NCI-H510A (cell line): ENCODE results near the gene CD164L2.
"Not testable (repeated sequence)": the region's sequence is repeated elsewhere in the genome, so short reads cannot be mapped to it uniquely, and the experiment has no call there.

ENCODE experiments used
- DNase-seq: peaks from one replicate; lab custom pipeline; 2025; lab: John Stamatoyannopoulos, UW

The CD164L2 gene

DNA sequence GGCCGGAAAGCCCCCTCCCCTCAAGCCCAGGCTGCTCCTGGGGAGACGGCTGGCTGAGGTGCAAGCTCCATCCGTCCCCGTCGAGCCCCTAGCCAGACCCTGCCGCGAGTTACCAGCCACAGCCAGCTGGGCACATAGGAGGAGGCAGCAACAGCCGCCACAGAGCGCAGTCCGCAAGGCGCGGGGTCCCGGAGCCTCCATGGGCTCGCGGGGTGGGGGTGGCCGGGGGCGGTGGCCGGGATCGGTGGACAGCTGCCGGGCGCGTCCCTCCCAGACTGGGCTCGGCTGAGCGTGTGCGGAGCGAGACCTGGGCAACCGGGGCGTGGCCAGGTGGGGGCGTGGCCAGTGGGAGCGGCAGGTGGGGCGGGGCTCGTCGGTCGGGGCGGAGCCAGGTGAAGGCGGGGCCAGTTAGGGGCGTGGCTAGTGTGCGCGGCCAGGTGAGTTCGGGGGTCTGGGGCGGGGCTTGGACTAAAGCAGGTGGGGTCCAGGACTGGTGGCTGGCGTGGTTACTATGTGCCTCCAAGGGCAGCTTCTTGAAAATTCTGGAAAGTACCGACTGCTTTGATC lies at the start of gene CD164L2:
Gene CD164L2 (minus strand): TSS at position 295 of the 567 bp plus-strand sequence. CDS start 94 bp downstream, at position 201.
- DNase-seq: no peak

DNA sequence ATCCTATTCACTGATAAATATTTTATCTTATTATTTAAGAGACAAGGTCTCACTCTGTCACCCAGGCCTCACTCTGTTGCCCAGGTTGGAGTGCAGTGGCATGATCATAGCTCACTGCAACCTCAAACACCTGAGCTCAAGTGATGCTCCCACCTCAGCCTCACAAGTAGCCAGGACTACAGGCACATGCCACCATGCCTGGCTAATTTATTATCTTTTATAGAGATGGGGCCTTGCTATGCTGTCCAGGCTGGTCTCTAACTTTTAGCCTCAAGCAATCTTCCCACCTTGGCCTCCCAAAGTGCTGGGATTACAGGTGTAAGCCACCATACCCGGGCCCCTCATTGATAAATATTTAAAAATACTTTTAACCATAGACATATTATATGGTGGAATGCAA lies 49.6 kb upstream of the CD164L2 start:
- not testable (repeated sequence) for DNase-seq

DNA sequence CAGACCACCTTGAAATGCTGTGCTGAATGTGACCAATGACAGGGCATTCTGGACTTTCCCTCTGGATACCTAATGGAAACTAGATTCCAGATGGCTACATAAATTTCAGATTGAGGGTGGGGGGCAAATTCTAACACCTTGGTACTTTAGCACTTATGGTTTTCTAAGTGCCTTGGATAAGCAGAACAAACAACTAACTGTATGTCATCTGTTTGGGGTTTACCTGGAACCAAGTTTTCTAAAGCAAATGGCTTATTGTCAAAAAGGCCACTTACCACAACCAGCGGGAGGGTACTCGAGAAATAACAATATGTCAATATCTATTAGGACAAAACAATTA lies 48.4 kb upstream of the CD164L2 start:
- no peak for DNase-seq

DNA sequence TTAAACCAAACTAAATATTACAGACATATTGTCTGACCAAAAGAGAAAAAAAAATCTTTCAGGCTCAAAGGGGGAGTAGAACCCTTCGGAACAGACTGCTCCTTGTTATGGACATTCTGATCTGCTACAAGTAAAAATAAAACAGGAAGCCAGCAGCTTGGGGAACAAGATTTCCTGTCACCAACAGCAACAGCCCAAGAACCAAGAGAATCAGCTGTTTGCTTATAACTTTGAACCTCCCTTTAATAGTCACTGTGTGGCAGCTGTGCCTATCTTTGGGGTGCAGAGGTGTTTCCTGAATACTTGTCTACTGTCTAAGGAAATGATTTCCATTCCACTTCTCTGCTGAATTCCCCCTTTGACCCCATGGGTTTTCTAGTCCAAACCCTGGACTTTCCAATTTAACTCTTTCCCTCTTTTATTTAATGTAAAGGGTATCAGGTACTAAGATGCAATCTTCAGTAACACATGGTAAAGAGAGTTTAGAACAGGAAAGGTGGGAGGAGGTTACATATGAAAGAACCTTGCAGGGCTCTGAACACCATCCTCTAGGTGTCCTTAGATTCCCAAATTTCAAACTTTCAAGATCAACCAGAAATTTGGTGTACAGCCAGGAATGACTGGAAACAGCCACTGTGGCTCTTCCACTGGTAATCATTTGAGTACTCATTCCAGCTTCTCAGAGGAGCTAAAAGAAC lies 47.9 kb upstream of the CD164L2 start:
- no peak for DNase-seq

DNA sequence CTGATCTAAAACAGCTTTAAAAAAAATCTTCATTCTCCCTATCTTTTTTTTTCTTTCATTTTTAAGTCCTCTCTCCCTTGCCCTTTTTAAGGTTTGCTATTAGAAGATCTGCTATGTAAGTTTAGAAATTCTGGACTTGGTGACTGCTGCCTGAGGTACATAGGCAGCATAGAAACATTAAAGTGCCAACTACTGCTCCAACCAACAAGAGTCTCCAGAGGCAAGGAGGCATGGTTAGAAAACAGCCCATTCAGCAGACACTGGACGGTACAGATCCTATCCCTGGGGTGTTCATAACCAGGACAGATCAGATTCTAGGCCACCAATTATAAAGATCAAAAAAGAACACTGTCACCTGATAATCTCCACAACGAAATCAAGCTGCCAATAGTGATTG lies 45.9 kb upstream of the CD164L2 start:
- no peak for DNase-seq

DNA sequence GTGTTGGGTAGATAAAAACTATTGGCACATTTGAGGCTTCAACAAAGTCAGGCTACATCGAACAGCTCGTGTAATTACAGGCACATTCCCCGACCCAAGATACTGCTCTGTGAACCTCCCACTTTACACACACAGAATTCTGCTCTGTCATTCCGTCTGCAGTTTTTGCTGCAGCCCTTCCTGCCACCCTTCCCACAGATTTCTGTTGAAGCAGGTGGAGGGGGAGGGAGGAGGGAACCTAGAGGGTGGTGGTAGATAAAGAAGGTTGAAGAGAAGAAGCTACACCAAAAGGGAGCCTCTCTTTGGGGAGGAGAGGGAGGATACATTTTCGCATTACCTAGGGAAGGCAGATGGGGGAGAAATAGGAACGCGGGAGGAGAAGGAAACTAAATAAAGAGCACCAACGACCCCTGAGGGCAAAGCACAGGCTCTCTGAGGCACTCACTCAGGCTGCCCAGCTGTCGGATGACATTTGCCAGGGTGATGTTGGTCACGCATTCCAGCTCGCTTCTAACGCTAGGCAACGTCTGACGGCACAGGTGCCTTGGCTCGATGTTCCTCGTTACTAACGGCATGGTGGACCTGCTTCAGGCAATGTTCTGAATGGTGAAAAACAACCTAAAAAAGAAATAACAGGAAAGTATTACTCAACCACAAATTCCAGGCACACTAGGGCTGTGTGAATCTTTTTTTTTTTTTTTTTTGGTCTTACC lies 45.3 kb upstream of the CD164L2 start:
- DNase-seq: no peak

DNA sequence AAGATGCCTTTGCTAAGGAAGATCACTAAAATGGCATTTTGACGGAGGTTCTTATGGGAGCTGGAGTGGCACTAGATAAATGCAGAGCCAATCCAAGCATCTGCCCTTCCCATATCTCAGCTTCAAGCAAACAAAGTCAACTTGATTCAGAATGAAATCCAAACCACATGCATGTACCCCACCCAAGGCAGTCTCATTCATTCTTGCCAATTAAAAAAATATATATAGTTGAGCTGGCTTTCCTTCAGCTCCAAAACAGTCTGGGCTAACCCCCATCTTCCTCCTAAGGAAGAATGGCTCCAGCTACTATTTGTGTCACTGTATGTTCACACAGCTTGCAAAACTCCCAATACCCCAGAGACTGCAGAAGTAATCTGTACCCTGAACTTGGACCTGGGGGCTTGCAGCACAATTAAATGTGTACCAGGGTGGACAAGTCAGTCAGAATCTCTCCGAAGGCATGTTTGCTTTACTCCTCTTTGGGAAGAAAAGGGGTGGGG lies 44.7 kb upstream of the CD164L2 start:
- no peak for DNase-seq

DNA sequence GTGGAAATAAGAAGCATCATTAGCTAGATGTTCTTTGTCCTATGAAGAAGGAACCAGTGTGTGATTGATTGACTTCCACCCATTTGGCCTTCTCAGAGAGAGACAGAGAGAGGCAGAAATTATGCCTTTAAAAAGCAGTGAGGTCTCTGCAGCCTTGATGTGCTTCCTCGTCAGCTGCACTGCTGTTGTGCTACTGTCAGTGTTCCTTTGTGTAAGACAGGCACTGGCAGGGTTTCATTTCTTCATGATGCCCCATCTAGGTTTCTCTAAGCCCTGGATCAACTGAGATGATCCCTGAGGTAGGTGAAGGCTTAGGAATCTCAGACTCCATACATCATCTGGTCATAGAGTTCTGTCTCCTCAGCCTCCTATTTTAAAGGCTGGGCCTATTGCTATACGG lies 44.2 kb upstream of the CD164L2 start:
- no peak for DNase-seq

DNA sequence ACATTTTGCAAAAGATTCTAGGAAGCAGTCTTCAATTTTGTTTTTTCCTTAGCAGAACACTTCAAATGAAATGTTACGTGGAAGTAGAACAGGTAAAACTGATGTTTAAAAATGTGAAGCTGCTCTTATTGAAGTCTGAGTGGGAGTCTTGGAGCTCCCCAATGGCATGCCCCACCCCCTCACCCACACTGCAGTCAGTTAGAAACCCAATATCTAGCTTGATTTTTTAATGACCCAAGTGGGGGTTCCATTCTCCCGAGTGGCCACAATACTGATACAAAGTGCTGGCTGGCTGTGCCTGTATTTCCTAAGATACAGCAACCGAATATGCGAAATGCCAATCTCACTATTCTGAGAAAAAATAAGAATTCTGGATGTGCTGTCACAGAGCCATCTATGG lies 40.6 kb upstream of the CD164L2 start:
- DNase-seq: no peak

DNA sequence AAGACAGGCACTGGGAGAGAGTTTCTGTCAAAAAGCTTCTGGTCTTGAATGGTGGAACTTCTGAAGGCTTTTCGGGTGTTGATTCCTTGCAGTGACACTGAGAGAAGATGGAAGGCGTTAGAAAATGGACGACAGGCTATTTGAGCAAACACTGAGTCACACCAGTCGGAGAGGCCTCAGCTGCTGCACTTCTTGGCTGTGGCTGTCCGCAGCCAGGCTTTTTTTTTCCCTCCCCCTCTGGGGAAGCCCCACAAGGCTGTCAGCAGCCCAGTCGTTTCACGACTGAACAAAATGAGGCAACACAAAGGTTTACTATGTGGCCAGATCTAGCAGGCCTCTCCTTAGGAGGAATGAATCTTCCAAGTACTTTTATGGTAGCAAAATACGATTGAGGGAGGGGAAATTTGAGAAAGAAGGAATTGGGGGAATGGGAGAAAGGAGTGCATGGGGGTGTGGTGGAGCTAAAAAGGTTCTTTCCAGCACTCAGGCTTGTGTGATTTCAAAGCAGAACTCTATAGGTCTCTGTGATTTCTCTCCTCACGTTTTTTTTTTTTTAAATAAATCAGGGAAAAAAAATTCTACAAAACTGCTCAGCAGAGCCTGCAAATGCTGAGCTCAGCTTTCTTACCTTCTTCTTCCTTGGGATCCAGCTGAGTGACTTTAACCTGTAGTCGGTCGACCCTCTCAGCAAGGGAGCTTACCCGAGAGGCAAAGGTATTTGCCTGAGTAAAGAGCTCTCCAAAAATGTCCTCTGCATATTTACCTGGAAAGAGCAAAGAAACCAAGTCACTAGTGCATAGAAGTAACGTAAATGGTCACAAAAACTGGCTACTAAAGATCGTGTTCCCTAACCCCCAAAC lies 35.4 kb upstream of the CD164L2 start:
- no peak for DNase-seq

DNA sequence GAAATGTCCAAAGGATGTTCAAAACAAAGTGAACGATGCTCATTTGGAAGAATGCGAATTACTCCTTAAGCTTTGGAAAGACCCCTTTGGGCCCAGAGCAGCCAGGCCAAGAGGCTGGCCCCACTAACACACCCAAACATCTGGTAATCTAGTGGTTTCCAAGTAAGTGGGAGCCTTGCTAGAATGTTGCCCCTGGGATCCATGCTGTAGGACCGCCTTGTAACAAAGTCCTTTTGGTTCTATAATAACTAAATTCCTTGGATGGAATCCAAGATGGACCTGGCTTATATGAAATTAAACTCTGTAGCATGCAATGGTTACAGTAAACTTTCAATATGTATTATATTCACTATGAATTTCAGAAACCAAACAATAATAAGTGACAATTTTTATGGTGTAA lies 34.6 kb upstream of the CD164L2 start:
- DNase-seq: no peak

DNA sequence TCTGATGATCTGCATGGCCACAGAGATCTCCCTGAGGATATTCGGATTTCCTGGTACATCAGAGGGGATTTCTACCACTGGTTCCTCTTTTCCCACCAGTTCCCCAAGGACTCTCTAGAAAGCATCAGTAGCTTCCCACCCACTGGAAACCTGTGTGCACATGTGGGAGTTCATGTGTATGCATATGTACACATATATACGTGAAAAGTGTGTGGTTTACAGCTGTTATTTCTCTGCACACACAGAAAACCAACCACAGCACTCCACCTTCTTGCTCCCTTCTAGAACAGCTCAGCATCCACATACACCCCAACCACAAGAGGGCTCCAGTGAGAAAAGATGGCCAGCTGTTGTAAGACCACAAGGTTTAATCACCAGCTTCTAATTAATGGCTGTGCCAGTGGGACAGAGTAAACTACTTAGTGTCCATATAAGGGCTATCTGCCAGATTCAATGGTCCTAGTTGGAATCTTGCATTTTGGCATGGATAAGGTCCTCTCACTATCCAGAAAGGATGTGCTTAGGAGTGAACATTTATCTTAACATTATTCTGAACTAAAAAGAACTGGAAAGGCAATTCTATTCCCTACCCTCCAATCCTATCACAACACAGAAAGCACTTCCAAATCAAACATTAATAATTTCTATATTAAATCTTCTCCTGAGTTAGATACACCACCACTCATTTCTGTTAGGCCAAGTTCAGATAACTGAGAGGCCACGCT lies 33.4 kb upstream of the CD164L2 start:
- no peak for DNase-seq

DNA sequence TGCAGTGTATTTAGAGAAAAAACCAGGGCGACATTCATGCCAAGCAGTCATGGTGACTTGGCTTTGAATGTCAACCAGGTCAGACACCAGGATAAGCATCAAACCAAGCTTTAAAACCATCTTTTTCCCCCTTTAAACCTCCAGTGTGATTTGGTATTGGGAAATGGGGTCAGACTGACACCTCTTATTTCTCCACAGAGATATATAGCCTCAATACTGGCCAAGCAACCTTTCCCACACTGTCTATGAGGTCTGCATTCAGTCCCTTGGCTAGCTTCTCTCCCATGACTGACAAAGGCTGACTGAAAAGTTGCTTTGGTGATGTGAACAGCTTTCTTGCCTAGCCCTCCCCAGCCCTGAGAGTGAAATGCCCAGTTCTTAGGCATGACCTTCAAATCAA lies 31.0 kb upstream of the CD164L2 start:
- no peak for DNase-seq

DNA sequence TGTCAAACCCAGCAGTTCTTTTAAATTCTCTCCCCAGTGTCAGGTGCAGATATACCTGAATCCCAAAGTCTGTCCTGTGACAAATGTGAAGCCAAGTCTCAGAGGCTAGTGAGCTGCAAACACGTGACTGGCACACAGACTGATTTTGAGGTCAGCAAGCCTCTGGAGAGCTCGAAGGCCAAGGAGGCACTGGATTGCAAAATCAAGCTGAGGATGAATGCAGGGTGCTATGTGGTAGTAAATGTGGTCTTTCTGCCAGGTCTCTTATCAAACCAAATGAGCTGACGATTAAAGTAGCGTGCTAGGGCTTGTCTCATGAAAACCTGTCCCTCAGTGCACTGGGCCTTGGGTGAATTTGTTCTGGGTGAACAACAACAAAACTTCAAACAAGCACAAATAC lies 29.9 kb upstream of the CD164L2 start:
- no peak for DNase-seq

DNA sequence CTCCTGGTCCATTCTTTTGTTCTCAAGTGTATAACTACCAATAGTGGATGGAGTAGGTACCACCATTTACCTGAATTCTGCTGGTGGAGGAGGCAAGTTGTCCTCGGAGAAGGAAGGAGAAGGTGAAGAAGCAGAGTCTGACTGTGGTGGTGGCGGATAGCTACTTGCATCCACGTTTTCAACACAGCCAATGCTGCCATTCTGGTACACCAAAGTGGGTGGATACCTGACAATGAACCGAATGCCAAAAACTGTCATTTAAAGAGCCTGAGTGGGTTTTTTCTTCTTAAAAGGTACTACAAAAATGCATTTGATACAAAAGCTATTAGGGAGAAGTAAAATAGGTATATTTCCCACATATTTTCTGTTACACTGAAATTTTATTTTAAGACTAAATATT lies 29.4 kb upstream of the CD164L2 start:
- DNase-seq: no peak

DNA sequence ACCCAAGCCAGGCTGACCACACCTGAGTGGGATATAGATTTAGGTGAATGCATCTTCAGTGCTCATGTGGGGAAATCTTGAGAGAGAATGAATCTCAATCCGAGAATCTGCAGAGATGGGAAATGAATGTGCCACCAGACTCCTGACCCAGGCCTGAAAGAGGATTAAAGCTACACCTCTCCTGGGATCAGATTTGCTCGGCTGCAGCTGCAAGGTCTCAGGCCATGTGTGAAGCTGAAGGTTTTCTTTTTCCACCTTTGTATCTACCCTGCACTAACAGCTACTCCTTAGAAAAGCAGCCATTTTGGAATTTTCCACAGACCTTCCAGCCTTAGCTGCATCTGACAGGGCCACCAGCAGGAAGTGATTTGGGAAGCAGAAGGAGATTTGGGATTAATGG lies 27.6 kb upstream of the CD164L2 start:
- DNase-seq: no peak

DNA sequence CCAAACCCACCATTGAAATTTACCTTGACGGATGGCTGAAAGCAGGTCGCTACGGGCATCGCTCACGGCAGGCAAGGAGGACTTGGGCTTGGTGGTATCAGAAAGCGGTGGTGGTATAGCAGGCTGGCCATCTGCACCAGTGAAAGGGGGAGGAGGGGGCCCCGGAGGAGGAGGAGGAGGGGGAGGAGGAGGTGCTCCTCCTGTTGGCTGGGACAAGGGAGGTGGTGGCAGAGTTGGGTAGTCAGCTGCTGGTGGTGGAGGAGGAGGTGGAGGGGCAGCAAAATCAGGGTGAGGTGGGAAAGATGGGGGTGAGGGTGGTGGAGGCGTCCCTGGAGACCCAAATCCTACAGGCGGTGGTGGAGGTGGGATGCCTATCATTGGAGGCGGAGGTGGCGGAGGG lies 26.5 kb upstream of the CD164L2 start:
- no peak for DNase-seq

DNA sequence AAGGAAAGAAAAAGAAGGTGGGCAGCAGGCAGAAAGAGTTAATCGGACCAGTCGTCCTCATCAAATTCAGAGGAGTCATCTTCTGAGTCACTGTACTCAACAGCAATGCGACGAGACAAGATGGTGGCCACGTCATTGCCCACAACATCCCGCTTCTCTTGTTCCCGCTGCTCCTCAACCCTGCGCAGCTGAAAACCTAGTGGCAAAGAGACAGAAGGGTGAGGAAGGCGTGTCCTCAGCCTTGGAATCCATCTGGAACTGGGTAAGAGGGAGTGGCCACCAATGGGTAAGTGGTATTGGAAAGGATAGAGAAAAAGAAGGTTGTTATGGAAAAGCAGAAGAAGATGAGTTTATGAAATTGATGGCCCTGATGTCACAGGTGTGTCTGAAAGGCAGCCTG lies 25.0 kb upstream of the CD164L2 start:
- no peak for DNase-seq

DNA sequence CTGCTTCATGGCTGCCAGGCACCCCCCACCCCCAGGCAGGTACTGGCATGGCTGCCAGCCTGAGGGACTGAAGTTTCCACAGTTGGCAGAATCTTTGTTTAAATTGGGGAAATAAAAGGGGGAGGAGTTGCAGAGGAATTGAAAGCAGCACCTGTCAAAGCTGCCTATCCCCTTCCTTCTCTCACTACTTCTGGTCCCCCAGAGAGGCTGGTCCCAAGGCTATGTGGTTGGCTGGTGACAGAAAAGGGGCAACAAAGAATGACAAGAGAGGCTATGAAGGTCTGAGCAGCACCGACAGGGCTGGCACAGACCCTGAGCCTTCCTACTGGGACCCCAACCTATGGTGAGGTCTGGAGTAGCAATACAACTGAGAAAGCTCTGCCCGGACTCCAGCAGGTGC lies 23.7 kb upstream of the CD164L2 start:
- DNase-seq: not testable (repeated sequence)

DNA sequence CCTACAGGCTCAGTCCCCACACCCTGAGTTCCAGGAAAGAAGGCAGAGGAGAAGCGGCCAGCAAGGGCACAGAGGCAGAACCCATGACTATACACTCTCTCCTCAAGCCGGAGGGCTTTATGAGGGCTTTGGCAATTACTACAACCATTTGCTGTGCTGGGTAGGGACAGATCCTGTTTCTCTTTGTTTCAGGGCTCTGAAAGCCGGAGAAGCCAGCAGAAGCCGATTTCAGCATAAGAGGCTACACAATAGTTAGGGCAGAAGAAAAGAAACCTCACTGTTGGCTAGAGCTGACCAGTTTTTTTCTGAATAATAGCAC lies 23.2 kb upstream of the CD164L2 start:
- DNase-seq: no peak

DNA sequence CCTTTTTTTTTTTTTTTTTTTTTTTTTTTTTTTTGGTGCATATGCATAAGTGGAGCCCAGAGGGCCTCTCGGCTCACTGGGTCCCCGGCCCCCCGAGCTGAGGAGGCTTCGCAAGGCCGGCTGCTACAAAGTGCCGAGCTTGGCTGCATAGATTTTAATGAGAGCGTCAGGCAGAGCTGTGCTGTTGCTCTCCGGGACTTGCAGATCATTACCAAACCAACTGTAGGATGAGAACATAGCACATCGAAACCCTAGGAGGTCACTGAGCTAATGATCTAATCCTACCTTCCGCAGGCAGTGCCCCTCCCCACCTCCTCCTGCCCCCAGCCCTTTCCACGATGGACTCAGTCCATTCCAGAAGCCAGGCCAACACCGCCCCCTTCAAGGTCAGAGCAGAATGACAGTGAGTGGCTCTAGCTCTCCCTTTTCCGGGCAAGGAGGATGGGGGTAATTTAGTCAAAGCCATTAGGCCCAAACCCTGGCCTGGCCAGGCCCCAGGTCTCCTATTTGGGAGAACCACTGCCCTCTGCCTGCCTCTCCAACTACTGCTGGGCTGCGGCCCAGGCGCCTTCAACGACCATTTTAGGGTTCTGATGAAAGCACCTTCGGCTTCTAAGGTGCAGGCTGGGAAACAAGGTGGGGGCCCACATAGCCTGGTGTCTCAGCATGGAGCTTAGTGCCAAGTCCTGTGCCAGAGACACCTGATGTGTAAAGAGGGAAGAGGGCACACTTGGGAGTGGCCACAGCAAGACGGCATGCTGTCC lies 22.6 kb upstream of the CD164L2 start:
- DNase-seq: not testable (repeated sequence)
